Heart right ventricle (tissue), 16 donors: ENCODE measurements around the gene CBFA2T3. TPM values are rescaled to one million over a fixed set of nuclear protein-coding genes. Genes with fewer than 3 reads are reported as not detected.

Experiments used
- ATAC-seq, 8 donors: fragments of 200-7000 bp; cut with Tn5 transposase; one replicate each; pipeline ENCODE4 v1.9.1; 2020; ENCODE audit warnings: mild to moderate bottlenecking in 8 of 8, moderate library complexity in 8 of 8, moderate number of reproducible peaks in 1 of 8
- DNase-seq, 2 donors: peaks; one replicate each; pipeline ENCODE4 v3.0.0-alpha.2; 2020
- H3K27ac ChIP-seq, 10 donors: fragments of 200-600 bp; sonication (generic) in 2 of 10; one replicate each; pipeline versions ENCODE4 v1.5.0 to v1.8.0; 2020 to 2022; ENCODE audit warnings: mild to moderate bottlenecking in 3 of 10
- H3K27me3 ChIP-seq, 7 donors: fragments of 200-600 bp; one replicate each; pipeline ENCODE4 v1.8.0; 2021 to 2022; ENCODE audit warnings: mild to moderate bottlenecking in 2 of 7
- H3K36me3 ChIP-seq, 9 donors: fragments of 200-600 bp; sonication (generic) in 1 of 9; one replicate each; pipeline versions ENCODE4 v1.5.0 to v1.8.0; 2020 to 2022; ENCODE audit warnings: mild to moderate bottlenecking in 2 of 9
- H3K4me1 ChIP-seq, 9 donors: fragments of 200-600 bp; sonication (generic) in 1 of 9; one replicate each; pipeline versions ENCODE4 v1.5.0 to v1.8.0; 2020 to 2022; ENCODE audit warnings: mild to moderate bottlenecking in 4 of 9
- H3K4me3 ChIP-seq, 10 donors: fragments of 200-600 bp; sonication (generic) in 2 of 10; one replicate each; pipeline versions ENCODE4 v1.5.0 to v1.8.0; 2020 to 2022; ENCODE audit warnings: mild to moderate bottlenecking in 7 of 10, moderate library complexity in 2 of 10
- H3K9me3 ChIP-seq, 11 donors: fragments of 200-600 bp in 10 of 11; sonication (generic) in 2 of 11; one replicate each; pipeline versions ENCODE4 v1.5.0 to v1.8.0; 2013 to 2022; ENCODE audit warnings: mild to moderate bottlenecking in 2 of 11, control low read depth in 1 of 11, moderate library complexity in 1 of 11
- WGBS, 2 donors: extraction: QIAGEN DNeasy Blood & Tissue Kit; methylation state at CpG; one replicate each; pipeline ENCODE4 v1.1.7; 2013; ENCODE audit warnings: inconsistent platforms in 1 of 2; 5-methylcytosine and 5-hydroxymethylcytosine counted together
- intact Hi-C, 10 donors: fragments of 100-400 bp; cut with DNase I; formaldehyde crosslinking; loops; one replicate each; pipeline versions ENCODE4 v1.11.1 to v1.14.2; 2022
- polyA plus RNA-seq, 2 donors: library from polyadenylated mRNA; stranded (reverse); fragments of 200-250 nt; gene quantifications; one replicate each; pipeline ENCODE4 v1.2.3, GENCODE V29; 2013
- total RNA-seq, 10 donors: library from RNA; stranded (reverse); fragmentation: NEBNext Ultra II Directional in 3 of 10; extraction: Animal tissue kit (Norgen Biotek cat#: 25700) in 3 of 10; gene quantifications; one replicate each; pipeline versions ENCODE4 v1.2.1 to v1.2.4, GENCODE V29; 2021 to 2023
- TF ChIP-seq, protein P1 (sequence below), 9 donors: fragments of 200-600 bp; sonication (generic) in 2 of 9; IDR thresholded peaks; one replicate each; pipeline versions ENCODE4 v1.5.0 to v1.8.0; 2021 to 2022; ENCODE audit warnings: antibody characterized with exemption in 9 of 9, mild to moderate bottlenecking in 5 of 9, moderate library complexity in 1 of 9
- donor health status: Arrhythmogenic right ventricular cardiomyopathy.
- donor health status: ischemic (EF 13 %, LVEDD 7.1; RV severe dilation, severe dysfunction).
- donor health status: healthy with polysubstance abuse.
- donor health status: DM: no; HTN: yes; CAD: no.
- donor health status: DM: no; HTN: no; CAD: no.
- donor health status: ischemic (EF 25% LVEDD 6.9; RV normal size, moderate dysfunction).
- donor health status: ischemic (EF 25% LVEDD 5.7; RV mildly dilated, moderate dysfunction).
- donor health status: healthy.
- donor health status: DM: yes; HTN: yes; CAD: no.
- donor health status: Ischemic cardiomyopathy.
- donor health status: ischemic (EF 35%, LVEDD 5.7; RV mildly dilated, moderate dysfunction).
- donor health status: nonischemic (EF 11% LVEDD 7.7; RV severe dilation, severe dysfunction).
- donor health status: DM: yes; HTN: yes; CAD: no.
- donor health status: PGD.
- donor health status: ischemic (EF 29% LVEDD 5.4; RV normal size, mild dysfunction).
- donor health status: nonischemic (EF 23%, LVEDD 6.1; RV moderate dilation, normal function).

CBFA2T3 gene
- total and polyA plus RNA-seq, 12 donors = 3.1 to 17.6 (median 6.1) TPM

DNA sequence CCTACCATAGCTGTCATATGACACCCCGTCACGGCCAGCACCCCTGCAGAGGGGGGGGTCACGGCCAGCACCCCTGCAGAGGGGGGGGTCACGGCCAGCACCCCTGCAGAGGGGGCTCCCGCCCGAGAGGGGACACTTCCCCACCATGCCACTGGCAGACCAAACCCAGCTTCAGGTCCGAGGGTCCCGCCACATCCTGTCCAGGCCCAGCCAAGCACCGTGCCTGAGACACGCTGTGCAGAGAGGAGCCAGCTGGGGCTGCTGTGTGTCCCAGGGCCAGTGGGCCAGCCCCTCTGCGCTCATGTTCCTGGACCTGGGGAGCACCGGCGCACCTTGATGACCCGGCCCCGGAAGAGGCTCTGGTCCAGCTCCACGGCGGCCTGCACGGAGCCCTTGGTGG, 112.5 kb downstream of the CBFA2T3 start:
- TF ChIP-seq, protein P1, sequence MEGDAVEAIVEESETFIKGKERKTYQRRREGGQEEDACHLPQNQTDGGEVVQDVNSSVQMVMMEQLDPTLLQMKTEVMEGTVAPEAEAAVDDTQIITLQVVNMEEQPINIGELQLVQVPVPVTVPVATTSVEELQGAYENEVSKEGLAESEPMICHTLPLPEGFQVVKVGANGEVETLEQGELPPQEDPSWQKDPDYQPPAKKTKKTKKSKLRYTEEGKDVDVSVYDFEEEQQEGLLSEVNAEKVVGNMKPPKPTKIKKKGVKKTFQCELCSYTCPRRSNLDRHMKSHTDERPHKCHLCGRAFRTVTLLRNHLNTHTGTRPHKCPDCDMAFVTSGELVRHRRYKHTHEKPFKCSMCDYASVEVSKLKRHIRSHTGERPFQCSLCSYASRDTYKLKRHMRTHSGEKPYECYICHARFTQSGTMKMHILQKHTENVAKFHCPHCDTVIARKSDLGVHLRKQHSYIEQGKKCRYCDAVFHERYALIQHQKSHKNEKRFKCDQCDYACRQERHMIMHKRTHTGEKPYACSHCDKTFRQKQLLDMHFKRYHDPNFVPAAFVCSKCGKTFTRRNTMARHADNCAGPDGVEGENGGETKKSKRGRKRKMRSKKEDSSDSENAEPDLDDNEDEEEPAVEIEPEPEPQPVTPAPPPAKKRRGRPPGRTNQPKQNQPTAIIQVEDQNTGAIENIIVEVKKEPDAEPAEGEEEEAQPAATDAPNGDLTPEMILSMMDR (IDR thresholded peaks at IDR 0.05) = no peak
- 84 to 85% methylated on average over 18 of the region's 18 CpGs for WGBS, 2 donors
- Histone ChIP-seq H3K27ac (no peak overlapping the region), H3K4me3 (no peak overlapping the region), H3K27me3 (peaks cover 0 to 10% (median 0%) of the 10 kb centered on the region in 7 donors), H3K9me3 (no peaks in the 10 kb centered on the region), H3K36me3 (peaks cover 0 to 38% (median 21%) of the 10 kb centered on the region in 9 donors), H3K4me1 (no peaks in the 10 kb centered on the region)
- intact Hi-C loops = no loop called here
- DNase-seq (no peak), ATAC-seq (no peak)

DNA sequence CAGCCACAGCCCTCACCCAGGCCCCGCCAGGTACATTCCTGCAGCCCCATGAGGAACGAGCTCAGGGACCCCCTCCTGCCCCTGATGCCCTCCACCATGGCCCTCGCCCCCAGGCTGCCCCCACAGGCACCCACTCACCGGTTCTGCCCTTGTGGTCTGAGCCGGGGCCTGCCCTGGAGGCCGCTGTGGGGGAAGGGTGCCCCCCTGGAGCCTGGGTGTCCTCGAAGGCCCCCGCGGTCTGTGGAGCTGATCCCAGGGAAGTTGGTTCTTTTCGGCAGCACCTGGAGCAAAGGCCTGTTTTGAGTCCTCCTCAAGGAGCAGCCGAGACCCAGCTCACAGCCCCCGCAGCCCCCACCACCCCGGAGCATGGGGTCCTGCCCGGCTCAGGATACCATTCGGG, 112.9 kb downstream of the CBFA2T3 start:
- WGBS, 2 donors = 88 to 89% methylated on average over 15 of the region's 15 CpGs
- ATAC-seq = no peak
- Histone ChIP-seq H3K27ac (no peak overlapping the region), H3K4me1 (peaks cover 0 to 3% (median 0%) of the 10 kb centered on the region in 9 donors), H3K27me3 (peaks cover 0 to 10% (median 0%) of the 10 kb centered on the region in 7 donors), H3K9me3 (no peaks in the 10 kb centered on the region), H3K36me3 (peaks cover 0 to 42% (median 21%) of the 10 kb centered on the region in 9 donors), H3K4me3 (no peak overlapping the region)
- no peak for DNase-seq
- intact Hi-C loops = no loop called here
- TF ChIP-seq, protein P1 (IDR thresholded peaks at IDR 0.05) = no peak

DNA sequence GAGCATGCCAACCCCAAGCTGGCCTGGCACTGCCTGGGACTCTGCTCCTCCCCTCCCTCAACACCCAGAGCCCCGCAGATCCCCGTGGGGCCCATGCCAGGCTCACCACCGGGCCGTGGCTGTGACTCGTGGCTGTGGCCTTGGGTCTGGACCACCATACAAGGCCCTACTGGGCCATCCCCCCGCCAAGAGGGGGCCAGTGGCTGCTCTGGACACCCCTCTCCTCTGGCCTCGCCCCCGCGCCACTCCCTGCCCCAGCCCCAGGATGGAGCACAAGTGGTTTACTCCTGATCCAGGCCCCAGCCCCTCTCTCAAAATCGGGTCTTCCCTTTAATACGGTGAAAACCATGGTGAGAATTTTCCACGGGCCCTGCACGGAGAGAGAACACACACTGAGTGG, 113.6 kb downstream of the CBFA2T3 start:
- Histone ChIP-seq H3K27ac (no peak overlapping the region), H3K4me1 (peaks cover 0 to 9% (median under 1%) of the 10 kb centered on the region in 9 donors), H3K9me3 (no peaks in the 10 kb centered on the region), H3K27me3 (peaks cover 0 to 10% (median 0%) of the 10 kb centered on the region in 7 donors), H3K4me3 (no peak overlapping the region), H3K36me3 (peaks cover 0 to 49% (median 21%) of the 10 kb centered on the region in 9 donors)
- 90 to 91% methylated on average over 13 of the region's 13 CpGs for WGBS, 2 donors
- intact Hi-C loops = no loop called here
- no peak for ATAC-seq
- TF ChIP-seq, protein P1 (IDR thresholded peaks at IDR 0.05) = no peak
- no peak for DNase-seq

DNA sequence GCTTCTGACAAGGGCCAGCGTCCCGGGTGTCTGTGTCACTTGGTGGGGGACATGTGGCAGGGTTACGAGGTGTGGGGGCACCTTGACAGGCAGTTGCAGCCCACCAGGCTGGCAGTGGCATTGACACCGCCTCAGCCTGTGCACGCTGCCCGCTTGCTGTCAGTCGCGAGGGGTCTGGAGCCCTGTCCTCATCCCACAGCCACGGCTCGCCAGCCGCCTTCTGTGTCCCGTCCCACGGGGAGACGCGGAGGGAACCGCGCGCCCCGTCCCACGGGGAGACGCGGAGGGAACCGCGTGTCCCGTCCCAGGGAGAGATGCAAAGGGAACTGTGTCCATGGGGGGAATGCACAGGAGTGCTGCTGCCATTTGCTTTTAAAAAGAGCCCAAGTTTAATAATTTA, 114.0 kb downstream of the CBFA2T3 start:
- peaks cover 0 to 9% (median 0%) of the 10 kb centered on the region in 7 donors for H3K27me3 ChIP-seq
- H3K36me3 ChIP-seq = peaks cover 0 to 50% (median 21%) of the 10 kb centered on the region in 9 donors
- TF ChIP-seq, protein P1 (IDR thresholded peaks at IDR 0.05) = no peak
- H3K27ac ChIP-seq = no peak overlapping the region
- intact Hi-C loops = no loop called here
- H3K4me1 ChIP-seq = peaks cover 3 to 14% (median 5%) of the 10 kb centered on the region in 9 donors
- H3K4me3 ChIP-seq = no peak overlapping the region
- ATAC-seq = no peak
- H3K9me3 ChIP-seq = no peaks in the 10 kb centered on the region
- no peak for DNase-seq
- 94 to 96% methylated on average over 22 to 25 of the region's 25 CpGs for WGBS, 2 donors
